ENCODE measurements around the gene COMMD10. TPM values are rescaled to one million over a fixed set of nuclear protein-coding genes. Genes with fewer than 3 reads are reported as not detected.

COMMD10 gene
- total RNA-seq, 1 donor = 20.2 TPM

DNA sequence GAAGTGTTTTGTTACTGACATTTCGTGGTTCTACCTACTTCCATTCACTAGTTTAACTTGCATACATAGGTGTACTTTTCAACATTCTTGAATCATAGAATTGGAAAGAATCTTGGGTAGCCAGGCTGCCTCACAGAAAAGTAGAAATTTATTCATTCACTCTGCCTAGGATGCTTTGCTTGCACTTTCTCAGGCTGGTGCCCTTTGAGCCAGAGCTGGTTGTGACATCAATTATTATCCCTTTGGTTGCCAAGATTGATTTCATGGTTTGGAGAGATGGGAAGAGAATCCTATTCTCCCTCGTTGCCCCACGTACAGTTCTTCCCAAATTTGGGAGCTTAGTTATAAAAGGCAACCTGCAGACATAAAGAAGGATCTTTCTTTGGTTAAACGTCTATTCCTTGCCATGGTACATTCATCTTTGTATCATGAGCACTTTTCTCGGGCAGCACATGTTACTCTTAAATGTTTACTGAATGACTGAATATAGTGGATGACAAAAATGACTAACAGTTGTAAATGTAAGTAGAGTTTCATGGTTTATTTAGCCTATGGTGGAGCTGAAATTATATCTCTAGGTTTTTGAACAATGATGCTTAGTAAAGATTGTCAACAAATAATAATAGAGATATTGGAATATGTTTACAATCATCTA, 195.5 kb downstream of the COMMD10 start:
- no peak for DNase-seq (ENCODE audit: low read depth in 2 of 3, low spot score in 2 of 3)

DNA sequence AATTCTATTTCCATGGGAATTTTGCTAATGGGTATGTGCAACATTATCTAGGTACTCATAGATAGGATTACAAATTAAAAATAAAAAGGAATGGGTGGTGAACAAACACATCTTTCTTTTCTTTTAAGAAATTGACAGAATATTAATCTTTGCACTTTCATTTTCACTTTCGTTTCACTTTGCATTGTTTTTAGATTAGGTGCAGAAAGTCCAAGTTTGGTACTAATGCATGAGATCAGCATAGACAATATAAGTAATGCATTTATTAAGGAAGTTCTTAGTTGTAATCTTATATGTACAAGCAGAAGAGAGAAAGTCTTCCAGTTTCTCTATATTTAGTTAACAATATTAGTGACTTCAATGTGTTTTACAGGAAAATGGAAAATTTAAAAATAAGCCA, 196.5 kb downstream of the COMMD10 start:
- DNase-seq (ENCODE audit: low read depth in 2 of 3, low spot score in 2 of 3) = peak in 1 of 3 donors; percentile 15

DNA sequence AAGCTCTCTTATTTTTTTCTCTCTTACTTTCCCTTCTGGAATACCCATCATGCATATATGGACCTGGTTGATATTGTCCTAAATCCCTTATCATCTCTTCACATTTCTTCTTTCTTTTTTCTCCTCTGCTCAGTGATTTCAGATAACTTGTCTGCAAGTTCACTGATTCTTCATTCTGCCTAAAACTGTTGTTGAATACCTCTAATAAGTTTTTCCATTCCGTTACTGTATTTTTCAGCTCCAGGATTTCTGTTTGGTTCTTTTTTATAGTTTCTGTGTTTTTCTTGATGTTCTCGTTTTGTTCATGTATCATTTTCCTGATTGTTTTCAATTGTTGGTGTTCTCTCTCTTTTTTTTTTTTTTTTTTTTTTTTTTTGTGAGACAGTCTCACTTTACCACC, 203.7 kb downstream of the COMMD10 start:
- DNase-seq (ENCODE audit: low read depth in 2 of 3, low spot score in 2 of 3) = no peak

DNA sequence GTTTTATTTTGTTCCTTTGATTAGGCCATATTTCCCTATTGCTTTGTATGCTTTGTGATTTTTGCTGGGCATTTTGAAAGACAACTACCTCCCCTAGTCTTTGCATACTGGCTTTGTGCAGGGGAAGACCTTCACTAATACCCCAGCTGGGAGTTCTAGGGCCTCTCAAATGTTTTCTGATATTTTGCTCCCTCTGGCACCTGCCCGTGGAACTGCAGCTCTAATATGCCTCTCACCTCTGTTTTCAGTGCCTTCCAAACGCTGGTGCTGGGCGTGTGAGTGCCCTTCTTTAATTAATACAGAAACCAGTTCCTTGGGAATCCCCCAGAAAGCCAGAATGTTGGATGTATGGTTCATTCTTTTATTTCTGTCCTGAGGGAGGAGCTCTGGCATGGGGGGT, 204.5 kb downstream of the COMMD10 start:
- no peak for DNase-seq (ENCODE audit: low read depth in 2 of 3, low spot score in 2 of 3)

DNA sequence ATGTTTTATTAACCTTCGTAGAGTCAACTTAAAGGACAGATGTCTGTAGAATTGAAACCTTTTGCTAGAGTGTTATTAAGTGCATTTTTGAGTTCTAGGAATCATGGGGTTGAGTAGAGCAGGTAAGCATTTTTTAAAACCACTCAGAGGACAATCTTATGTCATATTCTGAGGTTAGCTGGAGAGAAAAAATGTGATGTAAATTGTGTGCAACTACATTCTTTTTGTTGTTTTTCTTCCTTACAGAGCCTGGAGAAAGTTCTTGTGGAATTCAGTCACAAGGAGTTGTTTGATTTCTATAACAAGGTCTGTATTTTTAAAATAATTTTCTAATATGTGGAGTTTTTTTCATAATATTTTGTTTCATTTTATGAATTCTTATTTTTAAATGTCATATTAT, 206.4 kb downstream of the COMMD10 start:
- DNase-seq (ENCODE audit: low read depth in 2 of 3, low spot score in 2 of 3) = no peak

DNA sequence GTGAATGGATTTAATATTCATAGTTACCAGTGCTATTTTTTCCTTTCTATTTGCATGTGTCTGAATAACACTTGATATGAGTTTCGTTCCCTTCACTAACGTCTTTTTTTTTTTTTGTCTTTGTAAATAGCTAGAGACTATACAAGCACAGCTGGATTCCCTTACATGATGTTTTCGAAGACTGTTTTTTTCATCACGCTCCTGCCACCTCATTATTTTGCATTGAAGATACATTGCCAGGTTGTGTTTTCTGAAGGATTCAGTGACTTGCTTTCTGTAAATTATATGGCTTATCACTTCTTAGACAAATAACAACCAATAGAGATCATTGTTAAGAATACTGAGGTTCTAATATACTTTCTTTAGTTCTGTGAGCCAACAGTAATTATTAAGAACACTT, 207.5 kb downstream of the COMMD10 start:
- no peak for DNase-seq (ENCODE audit: low read depth in 2 of 3, low spot score in 2 of 3)

DNA sequence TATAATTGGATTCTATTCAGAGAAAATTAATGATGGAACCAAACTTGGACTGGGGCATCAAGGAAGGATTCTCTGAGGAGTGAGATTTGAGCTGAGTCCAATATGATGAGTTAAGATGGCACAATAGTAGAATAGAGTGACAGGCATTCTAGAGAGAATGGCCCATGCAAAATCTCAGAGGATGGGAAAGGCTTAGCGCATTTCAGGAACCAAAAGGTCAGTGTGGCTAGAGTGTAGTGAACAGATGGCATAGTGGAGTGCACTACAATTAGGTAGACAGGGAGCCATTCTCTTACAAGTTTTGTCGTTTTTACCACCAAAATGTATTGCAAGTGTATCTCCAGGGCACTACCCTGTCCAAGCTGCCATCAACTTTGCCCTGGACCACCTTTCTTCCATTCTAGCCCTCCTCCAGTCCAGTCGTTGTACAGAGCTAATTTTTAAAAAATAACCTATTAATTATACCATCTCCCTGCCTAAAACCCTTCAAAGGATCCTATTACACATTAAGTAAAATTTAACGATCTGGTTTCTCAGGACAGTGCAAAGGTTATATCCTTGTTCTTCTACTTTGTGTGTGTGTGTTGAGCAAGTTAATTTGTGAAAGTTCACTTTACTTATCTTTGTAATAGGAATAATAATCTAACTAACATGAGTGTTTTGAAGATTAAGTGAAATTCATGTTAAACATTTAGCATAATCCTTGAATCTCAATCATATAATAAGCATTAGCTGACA, 211.7 kb downstream of the COMMD10 start:
- no peak for DNase-seq (ENCODE audit: low read depth in 2 of 3, low spot score in 2 of 3)

DNA sequence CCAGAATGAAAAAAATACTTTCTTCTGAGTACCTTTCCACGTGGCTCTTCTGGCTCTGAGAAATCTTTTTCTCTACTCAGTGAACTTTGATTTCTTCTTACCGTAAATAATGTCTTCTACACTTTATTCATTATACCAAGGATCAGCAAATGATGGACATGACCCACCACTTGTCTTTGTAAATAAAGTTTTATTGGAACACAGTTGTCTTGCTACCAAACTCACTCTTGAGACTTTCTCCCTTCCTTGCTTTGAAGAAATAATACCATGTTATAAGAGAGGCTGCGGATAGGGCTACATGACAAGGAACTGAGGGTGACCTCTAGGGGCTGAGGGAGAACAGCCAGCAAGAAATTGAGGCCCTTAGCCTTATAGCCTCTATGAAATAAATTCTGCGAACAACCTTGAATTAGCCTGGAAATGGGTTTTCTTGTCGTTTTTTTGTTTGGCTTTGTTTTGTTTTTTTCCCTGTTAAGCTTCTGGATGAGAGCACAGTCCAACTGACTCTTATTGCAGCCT, 212.5 kb downstream of the COMMD10 start:
- DNase-seq (ENCODE audit: low read depth in 2 of 3, low spot score in 2 of 3) = no peak

DNA sequence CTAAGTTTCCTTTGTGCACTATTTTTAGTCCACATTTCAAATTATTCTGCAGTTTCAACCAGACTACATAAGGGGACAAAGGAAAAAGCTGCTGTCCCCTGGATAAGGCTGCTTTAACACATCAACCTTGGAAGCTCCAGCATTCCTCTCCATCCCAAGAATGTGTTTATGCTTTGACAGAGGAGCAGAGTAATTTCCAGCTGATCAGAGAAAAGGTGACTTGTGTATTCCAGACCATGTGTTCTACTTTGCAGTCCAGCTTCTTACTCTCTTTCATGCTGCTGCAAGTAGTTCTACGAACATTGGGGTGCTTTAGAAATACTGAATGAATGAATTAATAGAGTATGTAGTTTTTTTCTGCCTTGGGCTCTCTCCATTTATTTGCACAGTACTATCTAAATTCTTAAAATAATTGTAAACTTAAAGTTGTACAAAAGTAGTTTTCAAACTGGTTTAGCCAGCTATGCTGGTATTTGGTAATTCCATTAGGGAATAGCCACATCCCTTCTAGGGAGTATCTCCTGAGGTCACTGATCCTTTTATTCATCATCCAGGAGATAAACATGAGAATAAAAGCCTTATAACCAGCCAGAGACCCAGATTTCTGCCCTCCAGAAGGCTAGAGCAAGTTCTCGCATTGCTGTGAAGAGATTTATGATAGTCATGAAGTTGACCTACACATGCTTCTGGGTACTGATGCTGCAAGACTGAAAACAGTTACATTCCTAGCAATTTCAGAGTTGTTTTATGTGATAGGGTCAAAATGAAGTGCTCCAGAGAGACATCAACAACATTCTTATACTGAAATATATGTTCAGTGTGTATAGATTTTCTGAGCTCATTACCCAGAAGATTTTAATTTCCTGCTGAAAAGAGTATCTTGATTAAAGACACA, 215.2 kb downstream of the COMMD10 start:
- no peak for DNase-seq (ENCODE audit: low read depth in 2 of 3, low spot score in 2 of 3)

DNA sequence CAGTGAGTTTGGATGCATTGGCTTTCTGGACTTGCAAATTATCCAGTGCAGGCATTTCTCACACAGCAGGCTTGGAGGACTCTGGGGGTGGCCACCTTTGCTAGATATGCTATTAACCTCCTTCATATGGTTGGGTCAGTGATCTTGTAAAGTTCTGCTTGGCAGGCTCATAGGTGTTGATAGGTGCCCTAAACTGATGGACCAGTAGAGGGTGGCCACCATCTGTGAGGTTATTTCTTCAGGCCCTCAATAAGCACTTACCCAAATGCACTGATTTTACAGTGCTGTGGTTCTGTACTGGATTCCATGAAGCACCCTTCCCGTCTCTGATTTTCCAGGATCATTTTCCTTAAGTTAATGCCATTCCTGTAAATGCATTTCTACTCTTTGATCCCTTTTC, 216.3 kb downstream of the COMMD10 start:
- no peak for DNase-seq (ENCODE audit: low read depth in 2 of 3, low spot score in 2 of 3)

DNA sequence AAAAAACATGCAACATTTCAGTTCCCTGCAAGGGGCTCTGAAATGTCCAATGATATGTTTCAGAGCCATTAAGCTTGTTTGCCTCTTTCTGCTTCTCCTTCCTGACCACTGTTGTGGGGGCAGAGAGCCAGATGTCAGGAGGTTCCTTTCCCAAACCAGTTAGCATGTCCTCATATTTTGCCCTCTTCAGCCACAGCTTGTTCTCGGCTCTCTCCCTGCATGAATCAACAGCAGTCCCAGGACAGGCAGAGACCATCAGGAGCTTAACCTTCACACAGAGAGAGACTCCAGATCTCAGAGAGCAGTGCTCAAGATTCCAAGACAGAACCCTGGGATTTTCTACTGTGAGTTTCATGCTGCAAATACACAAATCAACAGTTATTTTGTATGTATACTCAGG, 218.5 kb downstream of the COMMD10 start:
- DNase-seq (ENCODE audit: low read depth in 2 of 3, low spot score in 2 of 3) = no peak

DNA sequence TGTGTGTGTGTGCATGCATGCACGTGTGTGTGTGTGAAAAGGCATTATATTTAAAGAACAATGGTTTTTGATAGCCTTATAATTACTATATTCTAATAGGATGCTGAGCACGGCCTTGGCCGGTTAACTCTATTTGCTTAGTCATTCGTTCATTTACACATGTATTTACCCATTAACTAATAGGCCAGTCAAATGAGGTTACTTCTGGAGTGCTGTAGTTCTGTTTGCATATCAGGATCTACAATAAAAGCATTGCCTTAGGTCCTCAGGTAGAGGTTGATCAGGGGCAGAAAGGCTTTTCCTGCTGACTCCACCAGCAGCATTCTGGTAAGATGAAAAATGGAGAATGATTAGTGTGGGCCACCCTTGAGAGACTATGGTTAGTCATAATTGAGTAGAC, 219.0 kb downstream of the COMMD10 start:
- no peak for DNase-seq (ENCODE audit: low read depth in 2 of 3, low spot score in 2 of 3)

DNA sequence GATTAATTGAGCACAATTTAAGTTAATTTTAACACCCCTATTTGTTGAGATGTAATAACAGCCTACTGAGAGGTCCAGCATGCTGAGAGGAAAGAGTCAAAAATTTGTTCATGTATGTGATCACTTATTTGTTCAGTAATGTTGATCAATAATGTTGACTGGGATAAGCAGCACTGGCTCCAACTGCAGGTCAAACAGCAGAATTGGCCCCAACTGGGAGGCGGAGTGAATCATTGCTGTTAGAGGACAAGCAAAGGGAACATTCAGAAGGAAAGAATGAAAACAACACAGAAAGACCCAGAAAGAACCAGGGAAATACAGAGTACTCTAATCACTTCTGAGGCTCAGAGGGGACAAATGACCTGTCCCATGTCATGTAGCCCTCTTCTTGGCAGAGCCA, 221.1 kb downstream of the COMMD10 start:
- no peak for DNase-seq (ENCODE audit: low read depth in 2 of 3, low spot score in 2 of 3)

DNA sequence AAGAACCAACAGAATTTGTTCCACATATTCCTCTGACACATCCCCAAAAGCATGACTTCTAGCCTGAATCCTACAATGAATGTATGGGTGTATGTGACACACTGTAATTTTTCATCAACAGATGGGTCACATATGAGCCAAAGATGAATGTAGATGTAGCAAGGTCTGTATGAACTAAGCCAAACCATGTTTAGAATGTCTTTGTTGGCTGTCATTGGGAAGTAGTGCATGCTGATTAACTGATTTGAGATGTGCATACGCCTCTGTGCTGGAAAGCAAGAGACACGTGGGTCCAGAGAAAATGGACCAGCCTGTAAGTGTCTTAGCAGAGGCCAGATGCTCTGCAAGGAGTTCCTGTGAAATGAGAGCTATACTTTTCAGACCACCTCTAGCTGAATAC, 222.0 kb downstream of the COMMD10 start:
- DNase-seq (ENCODE audit: low read depth in 2 of 3, low spot score in 2 of 3) = no peak

DNA sequence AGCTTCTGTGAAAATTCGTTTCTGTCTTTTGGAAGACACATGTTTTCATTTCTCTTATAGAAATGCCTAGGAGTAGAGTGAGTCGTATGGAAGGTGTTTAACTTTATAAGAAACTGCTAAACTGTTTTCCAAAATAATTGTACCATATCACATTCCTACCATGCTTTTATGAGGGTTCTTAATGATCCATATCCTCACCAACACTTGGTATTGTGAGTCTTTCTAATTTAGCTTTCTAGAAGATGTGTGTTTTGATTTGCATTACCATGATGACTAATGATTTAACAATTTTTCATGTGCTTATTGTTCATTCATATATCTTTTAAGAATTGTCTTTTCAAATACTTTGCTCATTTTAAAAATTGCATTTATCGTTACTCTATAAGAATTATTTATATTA, 223.6 kb downstream of the COMMD10 start:
- DNase-seq (ENCODE audit: low read depth in 2 of 3, low spot score in 2 of 3) = peak in 1 of 3 donors; percentile 7

DNA sequence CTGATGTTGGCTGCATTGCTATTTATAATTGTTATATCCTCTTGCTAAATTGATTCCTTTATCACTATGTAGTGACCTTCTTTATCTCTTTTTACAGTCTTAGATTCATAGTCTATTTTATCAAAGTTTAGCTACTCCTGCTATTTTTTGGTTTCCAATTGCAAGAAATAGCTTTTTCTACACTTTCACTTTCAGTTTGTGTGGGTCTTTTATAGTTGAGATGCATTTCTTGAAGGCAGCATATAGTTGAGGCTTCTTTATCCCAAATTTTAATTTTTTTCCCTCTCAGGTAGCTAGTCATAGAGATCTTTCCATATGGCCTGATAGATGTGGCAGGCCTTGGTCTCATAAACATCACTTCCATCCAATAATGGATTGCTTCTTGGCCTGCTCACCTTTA, 228.5 kb downstream of the COMMD10 start:
- peak in 1 of 3 donors; percentile 9 for DNase-seq (ENCODE audit: low read depth in 2 of 3, low spot score in 2 of 3)

DNA sequence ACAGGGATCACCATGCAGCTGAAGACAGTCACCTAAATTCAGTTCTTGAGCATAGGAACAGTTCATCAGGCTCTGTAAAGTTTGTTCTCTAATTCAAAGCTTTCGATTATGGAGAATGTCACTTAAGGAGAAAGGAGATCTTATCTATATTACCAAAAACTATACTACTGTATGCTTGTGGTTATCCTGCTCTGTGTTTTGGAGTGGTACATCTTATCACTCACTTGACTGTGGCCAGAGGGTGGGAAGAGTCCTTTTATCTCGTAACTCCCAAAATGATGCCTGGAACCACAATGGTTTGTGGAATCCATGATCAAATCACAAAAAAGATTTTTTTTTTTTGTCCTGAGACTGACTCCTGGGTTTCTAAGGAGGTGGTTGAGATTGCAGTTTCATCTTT, 230.7 kb downstream of the COMMD10 start:
- no peak for DNase-seq (ENCODE audit: low read depth in 2 of 3, low spot score in 2 of 3)

DNA sequence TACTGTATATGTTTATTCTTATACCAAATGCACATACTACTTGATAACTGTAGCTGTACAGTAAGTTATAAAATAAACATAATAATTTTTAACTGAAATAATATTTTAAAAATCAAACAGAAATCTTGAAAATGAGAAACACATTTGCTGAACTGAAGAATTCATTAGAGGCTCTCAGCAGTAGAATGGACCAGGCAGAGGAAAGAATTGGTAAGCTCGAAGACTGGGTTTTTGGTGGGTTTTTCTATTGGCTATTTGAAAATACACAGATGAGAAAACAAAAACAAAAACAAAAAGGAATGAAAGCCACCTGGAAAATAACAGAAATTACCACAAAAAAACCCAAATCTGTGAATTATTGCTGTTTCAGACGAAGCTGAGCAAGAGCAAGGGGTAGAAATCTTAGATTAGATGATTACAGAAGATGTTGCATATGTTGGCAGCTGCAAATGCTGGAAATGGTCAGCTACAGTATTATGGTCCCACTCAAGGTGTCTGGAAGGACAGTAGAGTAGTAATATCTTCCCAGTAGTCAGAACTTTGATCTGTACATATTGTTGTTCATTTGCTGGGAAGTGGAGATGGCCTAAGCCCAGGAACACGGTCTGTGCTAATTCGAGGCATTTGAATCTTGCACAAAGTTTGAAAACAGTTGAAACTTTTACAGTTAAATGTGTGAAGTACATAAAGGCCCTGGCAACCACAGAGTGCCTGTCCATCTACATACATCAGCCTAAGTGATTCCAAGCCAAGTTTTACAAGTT, 233.4 kb downstream of the COMMD10 start:
- no peak for DNase-seq (ENCODE audit: low read depth in 2 of 3, low spot score in 2 of 3)

DNA sequence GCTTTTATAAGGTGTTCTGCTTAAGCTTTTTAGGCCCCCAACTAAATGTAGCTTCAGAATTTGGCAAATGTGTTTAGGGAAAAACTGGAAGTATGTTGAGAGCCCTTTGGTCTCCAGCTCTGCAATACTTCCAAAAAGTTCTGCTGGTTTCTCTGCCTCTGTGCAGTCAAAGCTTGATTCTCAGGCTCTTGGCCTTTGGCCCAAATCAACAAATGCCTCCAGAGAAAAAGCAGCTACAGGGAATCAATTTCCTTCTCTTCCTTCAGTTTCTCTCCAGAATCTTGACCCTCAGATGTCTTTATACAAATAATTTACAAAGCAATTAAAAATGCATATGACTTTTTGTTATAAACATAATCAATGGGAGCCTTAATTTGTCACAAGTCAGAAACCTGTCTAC, 235.7 kb downstream of the COMMD10 start:
- DNase-seq (ENCODE audit: low read depth in 2 of 3, low spot score in 2 of 3) = no peak

DNA sequence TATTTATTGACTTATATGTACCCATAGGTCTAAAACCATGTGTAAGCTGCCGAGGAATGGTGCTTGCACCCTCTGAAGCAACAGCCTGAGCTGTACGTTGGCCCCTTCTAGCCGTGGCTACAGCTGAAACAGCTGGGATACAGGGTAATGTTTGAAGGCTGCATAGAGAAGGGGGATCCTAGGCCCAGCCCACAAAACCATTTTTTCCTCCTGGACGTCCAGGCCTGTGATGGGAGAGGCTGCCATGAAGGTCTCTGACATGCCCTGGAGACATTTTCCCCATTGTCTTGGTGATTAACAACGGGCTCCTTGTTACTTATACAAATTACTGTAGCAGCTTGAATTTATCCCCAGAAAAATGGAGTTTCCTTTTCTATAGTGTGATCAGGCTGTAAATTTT, 244.7 kb downstream of the COMMD10 start:
- DNase-seq (ENCODE audit: low read depth in 2 of 3, low spot score in 2 of 3) = no peak

DNA sequence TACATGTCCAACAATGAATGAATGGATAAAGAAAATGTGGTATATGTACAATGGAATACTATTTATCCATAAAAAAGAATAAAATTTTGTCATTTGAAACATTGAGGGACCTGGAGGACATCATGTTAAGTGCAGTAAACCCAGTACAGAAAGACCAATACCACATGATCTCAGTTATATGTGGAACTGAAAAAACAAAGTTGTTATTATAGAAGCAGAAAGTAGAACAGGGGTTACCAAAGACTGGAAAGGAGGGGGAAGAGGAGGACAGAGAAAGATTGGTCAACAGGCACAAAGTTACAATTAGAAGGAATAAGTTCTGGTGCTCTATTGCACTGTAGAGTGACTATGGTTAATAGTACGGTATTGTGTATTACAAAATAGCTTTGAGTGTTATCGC, 256.0 kb downstream of the COMMD10 start:
- no peak for DNase-seq (ENCODE audit: low read depth in 2 of 3, low spot score in 2 of 3)

Measured in hematopoietic multipotent progenitor cell (in vitro differentiated cells).